Measurements from ENCODE around the gene SMARCAD1.

SMARCAD1 gene

GRCh38 chr4:94169803-94170372, 37.8 kb upstream of the SMARCAD1 start:
- no peak overlapping the region for H3K27ac ChIP-seq
- no peak for TF ChIP-seq CTCF (conservative IDR thresholded peaks at IDR 0.05)
- TF ChIP-seq ZFX (IDR thresholded peaks at IDR 0.05) = no peak

- TF ChIP-seq ZFX (IDR thresholded peaks at IDR 0.05) (no peak), CTCF (conservative IDR thresholded peaks at IDR 0.05) (peak; percentile 53)
- no peak overlapping the region for H3K27ac ChIP-seq
Measured at GRCh38 chr4:94171616-94172015, 36.0 kb upstream of the SMARCAD1 start.

GRCh38 chr4:94175553-94176261, 32.0 kb upstream of the SMARCAD1 start:
- H3K27ac ChIP-seq = no peak overlapping the region
- TF ChIP-seq CTCF (conservative IDR thresholded peaks at IDR 0.05) (no peak), ZFX (IDR thresholded peaks at IDR 0.05) (no peak)

GRCh38 chr4:94177822-94178221, 29.8 kb upstream of the SMARCAD1 start:
- no peak overlapping the region for H3K27ac ChIP-seq
- TF ChIP-seq CTCF (conservative IDR thresholded peaks at IDR 0.05) (no peak), ZFX (IDR thresholded peaks at IDR 0.05) (no peak)

- no peak for TF ChIP-seq ZFX (IDR thresholded peaks at IDR 0.05)
- no peak for TF ChIP-seq CTCF (conservative IDR thresholded peaks at IDR 0.05)
- H3K27ac ChIP-seq = no peak overlapping the region
Measured at GRCh38 chr4:94181815-94182214, 25.9 kb upstream of the SMARCAD1 start.

- H3K27ac ChIP-seq = no peak overlapping the region
- TF ChIP-seq CTCF (conservative IDR thresholded peaks at IDR 0.05) (no peak), ZFX (IDR thresholded peaks at IDR 0.05) (no peak)
Measured at GRCh38 chr4:94202769-94203168, 4.9 kb upstream of the SMARCAD1 start.

GRCh38 chr4:94208266-94208665, 601 bp downstream of the SMARCAD1 start:
- TF ChIP-seq CTCF (conservative IDR thresholded peaks at IDR 0.05) (no peak), ZFX (IDR thresholded peaks at IDR 0.05) (no peak; the same call in 1 of the 2 replicates)

More at GRCh38 chr4:94208266-94208665, 601 bp downstream of the SMARCAD1 start:
- peak overlapping the region; percentile 85 for H3K27ac ChIP-seq

Measured in C4-2B (cell line).